Ramos (cell line): ENCODE measurements around the gene SMOC2.

ENCODE experiments used
- in situ Hi-C: fragments of 300-500 bp; cut with MboI; formaldehyde crosslinking; loops from one replicate; pipeline ENCODE4 v1.14.3; 2022; ENCODE audit warnings: low sequenced_read_pairs; ENCODE audit not compliant: unreplicated experiment

Gene SMOC2

GRCh38 chr6:168715643-168716481, 274.9 kb downstream of the SMOC2 start:
- in situ Hi-C loops: no loop called here

- in situ Hi-C loops: no loop called here
Measured at GRCh38 chr6:168716581-168716980, 275.6 kb downstream of the SMOC2 start.

GRCh38 chr6:168717491-168717890, 276.5 kb downstream of the SMOC2 start:
- in situ Hi-C loops: no loop called here
